Activated CD4-positive, CD25-positive, alpha-beta regulatory T cell treated with anti-CD3 and anti-CD28 coated beads, Interleukin-2, amount 50 U/mL, for 16 hours (primary cell): ENCODE measurements around the gene HAP1.

Source experiments
- DNase-seq: peaks from one replicate; pipeline ENCODE4 v3.0.0-alpha.2; 2020; ENCODE audit warnings: low read depth, low spot score

The HAP1 gene

DNA sequence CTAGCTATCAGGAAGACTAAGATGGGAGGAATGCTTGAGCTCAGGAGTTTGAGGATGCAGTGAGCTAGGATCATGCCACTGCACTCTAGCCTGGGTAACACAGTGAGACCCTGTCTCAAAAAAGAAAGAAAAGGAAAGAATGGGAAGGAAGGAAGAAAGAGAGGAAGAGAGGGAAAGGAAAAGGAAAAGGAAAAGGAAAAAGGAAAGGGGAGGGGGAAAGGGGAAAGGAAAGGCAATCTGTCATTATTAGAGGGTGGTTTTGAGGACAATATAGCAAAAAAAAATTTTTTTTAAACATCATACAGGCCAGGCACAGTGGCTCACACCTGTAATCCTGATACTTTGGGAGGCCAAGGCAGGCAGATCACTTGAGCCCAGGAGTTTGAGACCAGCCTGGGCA lies 31.7 kb upstream of the HAP1 start:
- no peak for DNase-seq

DNA sequence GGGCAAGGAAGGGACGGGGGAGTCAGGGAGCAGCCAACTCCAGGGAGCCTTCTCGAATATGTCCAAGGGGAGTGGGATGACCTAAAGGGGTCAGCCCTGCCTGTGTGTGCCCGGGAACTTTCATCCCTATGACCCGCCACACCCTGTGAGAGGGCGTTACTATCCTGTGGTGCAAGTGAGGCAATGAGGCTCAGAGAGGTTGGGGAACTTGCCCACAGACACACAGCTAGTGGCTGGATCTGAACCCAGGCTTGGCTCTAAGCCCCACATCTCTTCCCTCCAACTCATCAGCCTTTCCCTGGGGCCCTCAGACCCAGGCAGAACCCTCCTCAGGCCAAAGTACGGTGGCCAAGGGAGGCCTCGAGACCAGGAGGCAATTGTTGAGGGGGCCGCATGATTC lies 28.9 kb upstream of the HAP1 start:
- no peak for DNase-seq

DNA sequence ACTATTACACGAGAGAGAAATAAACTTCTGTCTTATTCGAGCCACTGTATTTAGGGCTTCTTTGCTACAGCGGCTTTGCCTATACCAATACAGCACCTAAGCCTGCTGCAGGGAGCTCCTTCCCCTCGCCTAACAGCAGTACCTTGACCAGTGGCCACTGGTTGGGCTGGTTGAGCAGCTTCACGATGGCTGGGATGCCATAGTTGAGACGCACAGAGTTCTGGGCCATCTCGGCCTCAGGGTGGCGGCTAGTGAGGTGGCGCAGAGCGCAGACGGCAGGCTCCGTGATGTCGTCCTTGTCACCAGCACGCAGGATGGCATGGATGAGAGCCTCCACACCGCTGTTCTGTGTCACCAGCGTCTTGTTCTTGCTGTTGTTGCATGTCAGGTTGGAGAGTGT lies 28.4 kb upstream of the HAP1 start:
- DNase-seq, result no peak

DNA sequence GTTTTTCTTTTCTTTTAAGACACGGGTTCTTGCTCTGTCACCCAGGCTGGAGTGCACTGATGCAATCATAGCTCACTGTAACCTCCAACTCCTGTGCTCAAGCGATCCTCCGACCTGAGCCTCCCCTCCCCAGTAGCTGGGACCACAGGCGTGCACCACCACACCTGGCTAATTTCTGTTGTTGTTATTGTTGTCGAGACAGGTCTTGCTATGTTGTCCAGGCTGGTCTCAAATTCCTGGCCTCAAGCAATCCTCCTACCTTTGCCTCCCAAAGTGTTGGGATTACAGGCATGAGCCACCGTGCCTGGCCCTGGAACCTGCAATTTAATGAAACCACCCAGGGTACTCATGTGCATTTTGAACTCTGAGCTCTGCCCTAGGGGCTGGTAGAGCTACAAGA lies 27.9 kb upstream of the HAP1 start:
- no peak for DNase-seq

DNA sequence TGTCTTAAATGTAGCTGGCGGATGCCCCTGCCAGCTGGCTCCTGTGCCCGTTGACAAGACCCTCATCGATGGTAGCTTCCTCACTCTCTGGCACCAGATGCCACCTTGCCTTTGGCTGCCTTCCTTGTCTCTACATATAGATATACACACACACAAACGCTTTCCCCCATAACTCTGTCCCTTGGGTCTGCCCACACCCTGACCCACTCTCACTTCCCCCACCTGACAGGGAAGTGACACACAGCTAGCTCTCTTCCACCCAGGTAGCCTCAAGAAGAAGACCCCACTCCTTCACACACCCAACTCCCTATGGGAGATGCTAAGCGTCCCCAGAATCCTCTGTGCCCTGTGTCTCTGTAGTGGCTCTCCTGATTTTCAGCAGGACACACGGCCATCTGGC lies 26.4 kb upstream of the HAP1 start:
- no peak for DNase-seq

DNA sequence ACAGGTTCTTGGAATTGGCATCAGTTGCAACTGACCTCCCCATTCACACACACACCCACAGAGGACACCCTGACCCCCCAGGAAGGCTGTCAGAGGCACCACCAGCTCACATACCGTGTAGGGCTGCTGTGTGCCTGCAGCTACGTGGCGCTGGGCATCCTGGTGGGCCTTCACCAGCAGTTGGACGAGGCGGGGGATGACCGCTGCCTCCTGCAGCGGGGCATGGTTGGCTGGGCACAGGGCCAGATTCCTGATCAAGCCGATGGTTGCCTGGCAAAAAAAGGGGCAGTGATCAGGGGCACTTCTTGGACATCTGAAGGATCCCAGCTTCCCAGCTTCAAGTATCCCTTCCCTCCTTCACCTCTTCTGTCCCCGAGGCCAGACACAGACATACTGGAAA lies 24.2 kb upstream of the HAP1 start:
- no peak for DNase-seq

DNA sequence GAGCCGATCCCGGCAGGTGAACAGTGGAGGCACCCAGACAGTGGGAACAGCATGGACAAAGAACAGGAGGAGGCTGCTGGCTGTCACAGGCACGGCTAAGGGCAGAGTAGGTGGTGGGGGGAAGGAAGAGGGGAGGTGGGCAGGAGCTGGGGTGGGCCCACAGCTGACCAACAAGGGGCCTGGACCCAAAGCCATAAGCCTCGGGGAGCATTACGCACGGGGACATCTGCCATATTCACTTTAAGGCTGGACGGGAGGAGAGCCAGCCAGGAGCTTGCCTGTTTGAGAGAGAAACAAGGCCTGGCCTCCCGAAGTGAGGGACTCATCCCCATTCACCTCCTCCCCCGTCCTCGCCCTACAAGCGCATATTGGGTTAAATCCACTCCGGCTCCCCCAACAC lies 19.6 kb upstream of the HAP1 start:
- no peak for DNase-seq

DNA sequence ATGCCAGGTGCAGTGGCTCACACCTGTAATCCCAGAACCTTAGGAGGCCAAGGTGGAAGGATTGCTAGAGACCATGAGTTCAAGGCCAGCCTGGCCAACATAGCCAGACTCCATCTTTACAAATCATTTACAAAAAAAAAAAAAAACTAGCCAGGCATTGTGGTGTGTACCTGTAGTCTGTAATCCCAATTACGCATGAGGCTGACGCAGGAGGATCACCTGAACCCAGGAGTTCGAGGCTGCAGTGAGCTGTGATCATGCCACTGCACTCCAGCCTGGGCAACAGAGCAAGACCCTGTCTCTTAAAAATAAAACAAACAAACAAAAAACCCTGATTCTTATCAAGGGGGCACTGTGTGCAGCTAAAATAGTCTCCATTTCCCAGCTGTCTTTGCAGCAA lies 16.8 kb upstream of the HAP1 start:
- DNase-seq, result no peak

DNA sequence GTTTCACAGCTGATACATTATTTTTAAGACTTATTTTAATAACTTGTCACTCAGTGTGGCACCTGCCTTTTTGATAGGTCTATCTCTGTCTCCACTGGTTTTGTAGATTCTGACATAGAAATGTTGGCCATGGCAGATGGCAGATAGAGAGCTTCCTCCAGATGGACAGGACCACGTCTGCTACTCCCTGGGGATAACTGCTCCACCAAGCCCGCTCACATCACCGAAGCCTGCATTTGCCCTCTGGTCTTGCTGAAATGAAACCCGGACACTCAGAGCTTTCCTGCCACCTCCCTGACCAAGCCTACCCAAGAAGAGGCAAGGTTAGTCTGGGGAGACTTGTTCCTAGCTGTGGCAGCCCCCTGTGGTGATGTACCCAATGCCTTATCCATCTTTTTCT lies 16.4 kb upstream of the HAP1 start:
- DNase-seq, result no peak

DNA sequence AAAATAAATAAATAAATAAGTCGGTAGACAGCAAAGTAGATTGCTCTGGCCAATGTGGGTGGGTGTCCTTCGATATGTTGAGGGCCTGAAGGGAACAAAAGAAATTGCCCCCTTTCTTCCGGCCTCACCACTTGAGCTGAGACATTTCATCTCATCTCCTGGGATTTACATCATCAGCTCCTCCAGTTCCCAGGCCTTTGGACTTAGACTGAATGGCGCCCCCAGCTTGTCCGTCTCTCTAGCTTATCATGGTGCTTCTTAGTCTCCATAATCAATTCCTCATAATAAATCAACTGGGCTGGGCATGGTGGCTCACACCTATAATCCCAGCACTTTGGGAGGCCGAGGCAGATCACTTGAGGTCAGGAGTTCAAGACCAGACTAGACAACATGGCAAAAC lies 13.8 kb upstream of the HAP1 start:
- DNase-seq, result no peak

DNA sequence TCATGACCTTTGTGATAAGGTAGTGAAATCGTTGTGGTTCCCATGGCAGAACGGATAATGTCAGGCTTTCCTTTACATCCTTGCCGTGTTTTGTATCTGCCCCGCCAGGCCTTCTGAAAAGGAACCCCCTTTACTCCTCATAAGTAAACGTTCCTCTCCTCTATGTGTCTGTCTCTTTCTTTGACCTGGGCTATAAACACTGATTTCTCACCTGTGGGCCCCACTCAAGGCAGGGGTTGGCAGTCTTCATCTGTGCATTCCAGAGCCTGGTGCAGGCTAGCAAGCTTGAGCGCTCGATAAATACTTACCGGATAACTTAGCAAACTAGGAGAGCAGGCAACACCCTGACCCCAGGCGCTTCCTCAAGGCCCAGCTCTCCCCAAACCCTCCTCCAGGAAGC lies 7.3 kb upstream of the HAP1 start:
- DNase-seq, result no peak

DNA sequence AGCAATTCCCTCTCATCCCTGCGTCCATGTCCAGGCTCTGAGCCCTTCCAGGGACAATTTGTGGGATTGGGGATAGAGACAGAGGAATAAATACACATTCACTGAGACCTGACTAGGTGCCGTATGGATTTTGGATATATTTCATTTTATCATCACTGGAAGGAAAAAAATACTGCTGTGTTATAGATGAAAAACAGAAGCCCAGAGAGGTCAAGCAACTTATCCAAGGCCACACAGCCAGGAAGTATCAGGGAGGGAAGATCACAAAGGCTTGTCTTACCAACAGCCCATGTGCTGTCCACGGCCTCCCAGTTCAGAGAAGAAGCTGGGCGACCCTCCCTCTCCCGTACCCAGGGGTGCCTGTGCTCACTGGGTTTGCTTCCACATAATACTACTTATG lies 6.1 kb upstream of the HAP1 start:
- no peak for DNase-seq

DNA sequence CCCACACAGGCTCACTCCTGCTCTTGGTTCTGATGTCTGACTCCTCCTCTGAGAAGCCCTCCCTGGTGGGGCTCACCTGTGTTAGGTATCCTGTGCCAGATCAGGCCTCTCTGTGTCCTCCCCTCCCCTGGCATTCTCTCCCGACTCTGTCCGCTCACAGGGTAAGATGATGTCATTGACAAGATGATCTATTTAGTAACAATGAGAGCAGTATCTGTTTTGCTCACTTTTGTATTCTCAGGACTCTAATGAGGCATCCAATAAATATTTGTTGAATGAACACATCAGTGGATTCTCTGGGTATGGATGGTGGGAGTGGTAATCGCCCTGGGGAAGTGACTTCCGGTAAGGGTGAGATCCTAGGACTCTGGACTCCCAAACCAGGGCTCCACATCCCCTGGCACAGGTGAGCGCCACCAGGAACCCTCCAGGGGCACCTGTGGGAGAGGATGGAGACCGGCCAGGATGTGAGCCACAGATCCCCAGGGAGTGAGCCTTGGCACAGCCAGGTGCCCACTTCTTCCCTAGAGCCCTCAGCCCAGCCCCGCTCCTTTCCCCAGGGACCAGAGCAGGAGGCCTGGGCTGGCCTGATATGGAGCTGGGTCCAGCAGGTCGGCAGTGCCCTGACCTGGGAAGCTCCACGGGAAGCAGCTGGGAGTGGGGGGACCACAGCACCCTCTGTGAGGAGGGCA lies 5.4 kb upstream of the HAP1 start:
- no peak for DNase-seq

DNA sequence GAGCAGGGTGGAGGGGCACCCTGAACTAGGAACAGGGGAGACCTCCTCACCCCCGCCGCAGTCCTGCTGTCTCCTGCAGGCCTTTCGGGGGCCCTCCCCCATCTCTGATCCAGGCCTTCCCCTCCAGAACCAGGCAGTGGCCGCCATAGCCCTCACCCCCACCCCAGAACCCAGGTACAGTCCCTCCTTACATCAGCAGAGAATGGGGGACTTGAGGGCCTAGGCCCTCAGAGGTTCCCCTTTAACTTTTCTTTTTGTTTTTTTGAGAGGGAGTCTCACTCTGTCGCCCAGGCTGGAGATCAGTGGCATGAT lies 4.3 kb upstream of the HAP1 start:
- DNase-seq, result no peak

DNA sequence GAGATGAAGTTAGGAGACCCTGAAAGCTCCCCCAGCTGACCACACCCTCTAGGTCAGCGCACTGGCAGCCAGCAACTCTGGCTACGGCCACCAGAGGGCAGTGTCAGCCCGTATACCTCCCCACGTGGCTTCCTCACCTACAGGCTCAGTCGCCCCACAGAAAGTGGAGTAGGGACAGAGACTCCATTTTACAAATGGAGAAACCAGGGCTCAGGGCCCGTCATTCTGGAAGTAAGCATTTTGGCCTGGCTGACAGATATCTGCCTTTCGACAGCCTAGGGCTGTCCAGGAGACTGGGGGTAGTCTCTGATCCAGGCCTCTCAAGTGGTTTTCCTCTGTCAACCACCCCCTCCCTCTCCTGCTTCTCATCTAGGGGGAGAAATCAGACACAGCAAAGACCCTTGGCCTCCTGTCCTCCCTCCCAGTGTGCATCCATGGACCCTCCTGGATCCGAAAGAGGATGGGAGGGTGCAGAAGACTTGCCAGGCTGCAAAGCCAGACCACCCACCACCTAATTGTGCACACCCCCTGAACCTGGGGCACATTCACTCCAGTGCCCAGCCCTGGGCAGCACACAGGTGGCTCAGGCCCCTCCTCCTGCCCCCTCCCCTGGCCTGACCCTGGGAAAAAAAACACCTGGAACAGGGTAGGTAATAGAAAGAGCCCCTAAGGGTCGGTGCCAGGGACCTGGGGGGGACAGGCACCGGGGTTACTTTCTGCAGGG lies 3.8 kb upstream of the HAP1 start:
- DNase-seq, result peak; percentile 48

DNA sequence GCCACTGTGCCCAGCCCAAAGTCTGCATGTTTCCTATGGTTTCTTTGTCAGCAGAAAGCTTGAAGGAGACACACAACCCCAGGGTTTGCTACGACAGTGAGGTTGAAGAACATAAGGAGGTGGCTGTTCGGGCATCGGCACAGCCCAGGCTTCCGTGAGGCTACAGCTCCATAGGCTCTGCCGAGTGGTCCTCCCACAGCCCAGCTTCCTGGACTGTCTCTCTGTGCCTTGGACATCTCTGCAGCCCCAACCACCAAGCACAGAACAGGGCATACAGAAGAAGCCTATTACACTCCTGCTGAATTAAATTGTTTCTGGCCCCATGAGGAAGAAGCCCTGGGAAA lies 3.2 kb upstream of the HAP1 start:
- no peak for DNase-seq

DNA sequence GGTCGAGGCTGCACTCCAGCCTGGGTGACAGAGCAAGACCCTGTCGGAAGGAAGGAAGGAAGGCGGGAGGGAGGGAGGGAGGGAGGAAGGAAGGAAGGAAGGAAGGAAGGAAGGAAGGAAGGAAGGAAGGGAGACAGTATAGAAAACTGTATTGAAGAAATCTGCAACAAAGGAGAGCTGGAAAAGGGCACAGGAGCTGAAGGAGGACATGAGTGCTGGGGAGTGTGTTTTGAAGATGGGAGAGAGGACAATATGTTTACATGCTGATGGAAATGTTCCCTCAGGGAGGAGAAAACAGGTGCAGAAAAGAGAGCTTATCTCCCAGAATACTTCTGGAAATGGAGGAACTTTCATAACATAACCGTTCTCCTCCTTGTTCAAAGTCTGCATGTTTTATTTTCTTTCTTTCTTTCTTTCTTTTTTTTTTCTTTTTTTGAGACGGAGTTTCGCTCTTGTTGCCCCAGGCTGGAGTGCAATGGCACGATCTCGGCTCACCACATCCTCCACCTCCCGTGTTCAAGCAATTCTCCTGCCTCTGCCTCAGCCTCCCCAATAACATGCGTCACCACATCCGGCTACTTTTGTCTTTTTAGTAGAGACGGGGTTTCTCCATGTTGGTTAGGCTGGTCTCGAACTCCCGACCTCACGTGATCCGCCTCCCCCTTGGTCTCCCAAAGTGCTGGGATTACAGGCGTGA lies 2.7 kb upstream of the HAP1 start:
- no peak for DNase-seq

DNA sequence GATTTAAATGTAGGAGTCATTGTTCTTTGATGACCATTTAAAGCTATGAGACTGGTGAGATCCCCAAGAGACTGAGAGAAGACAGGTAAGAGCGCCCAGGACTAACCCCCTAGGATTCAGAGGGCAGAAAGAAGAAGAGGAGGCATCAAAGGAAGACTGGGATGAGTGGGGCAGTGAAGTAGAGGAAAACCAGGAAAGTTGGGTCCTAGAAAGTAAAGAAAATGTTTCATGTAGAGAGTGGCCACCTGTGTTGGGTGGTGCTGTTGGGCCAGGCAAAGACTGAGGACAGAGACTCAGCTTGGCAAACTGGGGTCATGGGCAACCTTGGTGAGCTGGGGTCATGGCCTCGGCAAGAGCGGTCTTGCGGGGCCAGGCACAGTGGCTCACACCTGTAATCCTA lies 1.3 kb upstream of the HAP1 start:
- DNase-seq, result no peak

DNA sequence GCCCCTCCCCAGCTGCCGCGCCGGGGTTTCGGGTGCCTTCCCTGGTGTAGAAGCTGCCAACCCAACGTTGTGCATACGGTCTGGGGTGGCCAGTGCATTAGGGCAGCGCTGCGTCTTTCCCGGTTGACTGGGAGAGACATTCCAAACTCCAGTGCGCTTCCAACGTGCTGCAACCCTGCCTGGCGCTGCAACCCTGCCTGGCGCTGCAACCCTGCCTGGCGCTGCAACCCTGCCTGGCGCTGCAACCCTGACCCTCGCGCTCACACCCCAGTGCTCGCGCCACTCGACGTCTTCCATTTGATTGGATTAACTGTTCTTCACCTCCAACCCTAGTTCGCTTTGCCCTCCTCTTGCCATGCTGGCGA lies 488 bp upstream of the HAP1 start:
- no peak for DNase-seq

DNA sequence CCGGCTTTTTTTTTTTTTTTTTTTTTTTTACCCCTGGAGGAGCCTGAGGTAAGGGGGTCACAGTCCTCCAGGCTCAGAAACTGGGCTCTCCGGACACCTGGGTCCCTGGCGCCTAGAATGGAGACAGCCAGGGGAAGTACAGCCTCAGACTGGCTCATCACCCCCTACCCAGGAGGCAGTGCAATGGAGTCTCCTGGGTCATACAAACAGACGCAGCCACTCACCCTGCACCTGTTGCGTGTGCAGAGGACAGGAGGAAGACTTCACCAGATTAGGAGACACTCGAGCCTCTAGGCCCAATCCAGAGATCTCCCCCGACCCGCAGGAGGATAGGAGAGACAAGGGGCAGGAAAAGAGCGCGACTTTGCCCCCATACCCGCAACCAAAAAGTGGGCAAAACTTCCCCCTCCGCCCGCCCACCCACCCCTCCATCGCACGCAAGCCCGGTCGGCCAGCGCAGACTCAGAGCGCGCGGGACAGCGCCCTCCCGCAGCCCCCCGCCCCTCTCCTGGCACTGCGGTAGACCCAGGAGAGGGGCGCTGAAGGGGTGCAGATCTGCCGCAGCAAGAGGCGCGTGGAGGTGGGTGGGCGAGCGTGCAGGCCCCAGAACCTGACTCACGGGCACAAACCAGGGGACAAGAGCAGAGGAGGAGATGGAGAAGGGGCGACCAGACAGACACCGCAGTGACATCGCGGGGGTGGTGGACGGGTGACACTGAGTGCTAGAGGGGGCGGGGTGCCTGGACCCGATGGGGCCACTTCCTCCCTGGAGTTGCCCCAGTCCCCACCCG lies 900 bp downstream of the HAP1 start:
- DNase-seq, result no peak

DNA sequence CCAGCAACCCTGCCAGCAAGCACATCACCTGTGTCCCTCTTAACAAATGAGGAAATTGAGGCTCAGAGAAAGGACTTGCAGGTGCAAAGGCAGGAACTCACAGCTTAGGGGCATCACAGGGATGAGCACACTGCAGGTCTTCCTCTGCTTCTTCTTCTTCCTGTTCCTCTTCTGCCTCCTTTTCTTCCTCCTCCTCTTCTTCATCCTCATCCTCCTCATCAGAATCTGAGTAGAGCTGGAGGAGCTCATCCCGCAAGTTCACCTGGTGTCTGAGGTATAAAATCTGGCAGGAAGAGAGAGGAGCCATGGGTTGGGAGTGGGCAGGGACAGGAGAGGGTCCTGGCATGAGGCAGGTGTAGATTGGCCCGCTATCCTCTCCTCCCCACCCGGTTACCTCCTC lies 2.6 kb downstream of the HAP1 start:
- DNase-seq, result no peak

DNA sequence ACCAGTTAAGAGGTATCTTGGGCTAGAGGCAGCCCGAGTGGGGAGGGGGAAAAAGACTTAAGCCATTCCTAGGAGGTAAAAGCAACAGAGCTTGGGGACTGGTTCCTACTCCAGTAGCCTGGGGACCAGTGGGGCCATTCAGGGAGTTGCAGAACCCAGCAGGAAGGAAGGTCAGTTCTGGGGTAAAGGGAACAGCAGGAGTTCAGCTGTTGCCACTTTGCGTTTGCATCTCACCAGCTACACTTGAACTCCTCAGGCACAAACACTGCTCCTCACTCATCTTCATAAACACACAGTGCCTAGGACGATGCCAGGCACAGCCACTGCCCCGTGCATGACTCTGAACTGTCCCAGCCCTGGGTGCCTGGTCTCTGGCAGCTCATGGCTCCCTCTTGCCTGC lies 4.0 kb downstream of the HAP1 start:
- no peak for DNase-seq

DNA sequence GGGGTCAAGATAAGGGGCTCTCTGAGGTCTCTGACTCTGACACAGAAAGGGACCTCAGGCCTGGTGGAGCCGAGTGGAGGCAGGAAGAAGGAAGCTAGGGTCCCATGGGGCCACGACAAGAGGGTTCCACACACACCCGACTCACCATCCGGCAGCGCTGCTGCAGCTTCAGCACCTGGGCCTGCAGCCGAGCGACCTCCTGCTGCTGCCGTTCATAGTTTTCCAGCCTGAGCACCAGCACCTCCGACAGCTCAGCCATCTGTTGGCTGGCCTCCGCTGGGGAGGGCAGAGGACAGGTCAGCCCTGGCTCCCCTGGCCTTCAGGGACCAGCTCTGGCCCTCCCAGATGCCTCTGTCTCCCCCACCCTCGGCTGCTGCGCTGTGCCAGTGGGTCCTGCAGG lies 6.4 kb downstream of the HAP1 start:
- no peak for DNase-seq
